T-helper 2 cell treated with Interferon-gamma antibody and Interleukin-4, amounts not matched to agents 5 μg/mL and 100 μg/mL, for 36 hours (primary cell): Measurements from ENCODE around the gene BRD3.

Experiments used
- DNase-seq: peaks from one replicate; pipeline ENCODE4 v3.0.0; 2021; ENCODE audit warnings: low spot score
- H3K27ac Mint-ChIP-seq: one replicate; pipeline ENCODE4 v1.8.0; 2021; ENCODE audit warnings: mild to moderate bottlenecking, mixed read lengths
- H3K27me3 Mint-ChIP-seq: one replicate; pipeline ENCODE4 v1.8.0; 2021; ENCODE audit warnings: low read depth, mixed read lengths
- H3K36me3 Mint-ChIP-seq: one replicate; pipeline ENCODE4 v1.8.0; 2021; ENCODE audit warnings: low read depth, mixed read lengths
- H3K4me1 Mint-ChIP-seq: one replicate; pipeline ENCODE4 v1.8.0; 2021; ENCODE audit warnings: low read depth, mixed read lengths
- H3K4me3 Mint-ChIP-seq: one replicate; pipeline ENCODE4 v1.8.0; 2022; ENCODE audit warnings: mild to moderate bottlenecking, moderate library complexity, mixed read lengths
- H3K9me3 Mint-ChIP-seq: one replicate; pipeline ENCODE4 v1.8.0; 2021; ENCODE audit warnings: mixed read lengths

The BRD3 gene

DNA sequence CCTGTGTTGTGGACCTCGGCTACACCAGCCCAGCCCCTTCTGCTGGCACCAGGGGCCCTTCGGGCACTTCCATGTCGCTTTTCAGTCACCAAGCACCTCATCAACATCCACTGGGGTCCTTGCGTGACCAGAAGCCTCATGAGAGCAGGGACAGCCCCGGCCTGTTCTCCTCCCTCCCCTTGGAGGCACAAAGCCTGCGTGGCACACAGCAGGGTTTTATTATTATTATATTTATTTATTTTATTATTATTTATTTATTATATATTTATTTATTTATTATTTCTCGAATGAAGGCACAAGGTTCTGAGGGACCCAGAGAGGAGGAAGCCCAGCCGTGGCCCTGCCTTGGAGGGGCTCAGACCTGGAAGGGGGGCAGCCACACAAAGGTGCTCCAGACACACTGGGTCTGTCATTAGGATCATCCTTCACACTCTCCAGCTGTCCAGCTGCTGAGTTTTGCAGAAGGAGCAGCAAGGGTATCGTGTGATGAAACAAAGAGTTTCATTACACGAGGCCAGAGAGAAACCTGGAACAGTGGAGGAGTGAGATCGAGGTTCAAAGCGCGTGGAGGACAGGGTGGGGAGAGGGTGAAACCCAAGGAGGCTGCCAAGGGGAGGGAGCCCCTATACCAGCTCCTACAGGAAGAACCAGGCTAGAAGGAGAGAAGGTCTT, 80.9 kb downstream of the BRD3 start:
- Mint-ChIP-seq H3K27me3 (peaks cover 19% of the 10 kb centered on the region), H3K36me3 (no peaks in the 10 kb centered on the region), H3K4me1 (peaks cover 1% of the 10 kb centered on the region), H3K27ac (no peak overlapping the region), H3K4me3 (no peak overlapping the region), H3K9me3 (no peaks in the 10 kb centered on the region)
- no peak for DNase-seq

GRCh38 chr9:133986061-133986460, 81.8 kb downstream of the BRD3 start:
- Mint-ChIP-seq H3K27ac (no peak overlapping the region), H3K9me3 (no peaks in the 10 kb centered on the region), H3K4me3 (no peak overlapping the region), H3K27me3 (peaks cover 18% of the 10 kb centered on the region), H3K36me3 (no peaks in the 10 kb centered on the region), H3K4me1 (peaks cover 1% of the 10 kb centered on the region)
- no peak for DNase-seq

- no peak overlapping the region for H3K4me3 Mint-ChIP-seq
Observed at GRCh38 chr9:133982971-133983720, 84.7 kb downstream of the BRD3 start.

DNA sequence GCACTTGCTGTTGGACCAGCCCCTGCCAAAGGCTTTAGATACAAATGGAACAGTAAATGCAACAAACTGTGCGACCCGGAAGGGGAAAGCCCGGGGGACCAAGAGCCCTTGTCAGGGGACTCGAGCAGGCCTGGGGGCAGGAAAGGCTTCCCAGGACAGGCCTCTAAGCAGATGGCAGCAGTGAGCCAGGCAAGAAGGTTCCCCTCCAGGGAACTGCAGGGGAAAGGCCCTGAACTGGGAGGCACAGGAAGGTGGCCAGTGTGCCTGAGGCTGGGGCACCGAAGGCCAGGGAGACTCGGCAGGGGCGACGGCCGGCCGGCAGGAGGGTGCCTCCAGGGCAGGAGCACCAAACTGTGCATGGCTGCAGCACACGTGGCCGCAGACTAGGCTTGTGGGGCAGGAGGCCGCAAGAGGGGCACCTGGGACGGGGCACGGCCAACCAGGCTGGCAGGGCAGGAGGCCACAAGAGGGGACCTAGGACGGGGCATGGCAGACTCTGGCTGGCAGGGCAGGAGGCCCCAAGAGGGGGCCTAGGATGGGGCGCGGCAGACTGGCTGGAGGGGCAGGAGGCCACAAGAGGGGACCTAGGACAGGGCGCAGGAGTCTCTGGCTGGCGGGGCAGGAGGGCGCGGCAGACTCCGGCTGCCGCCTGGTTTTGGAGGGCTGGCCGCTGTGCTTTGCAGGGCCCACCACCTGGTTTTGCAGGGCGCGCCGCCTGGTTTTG, 85.7 kb downstream of the BRD3 start:
- no peaks in the 10 kb centered on the region for H3K4me1 Mint-ChIP-seq
- H3K4me3 Mint-ChIP-seq, result no peak overlapping the region
- no peaks in the 10 kb centered on the region for H3K36me3 Mint-ChIP-seq
- no peaks in the 10 kb centered on the region for H3K27me3 Mint-ChIP-seq
- H3K27ac Mint-ChIP-seq, result no peak overlapping the region
- no peak for DNase-seq
- no peaks in the 10 kb centered on the region for H3K9me3 Mint-ChIP-seq

More at GRCh38 chr9:133982971-133983720, 84.7 kb downstream of the BRD3 start:
- no peaks in the 10 kb centered on the region for H3K36me3 Mint-ChIP-seq
- H3K9me3 Mint-ChIP-seq, result no peaks in the 10 kb centered on the region
- no peak overlapping the region for H3K27ac Mint-ChIP-seq
- no peak for DNase-seq
- no peaks in the 10 kb centered on the region for H3K4me1 Mint-ChIP-seq
- H3K27me3 Mint-ChIP-seq, result no peaks in the 10 kb centered on the region

DNA sequence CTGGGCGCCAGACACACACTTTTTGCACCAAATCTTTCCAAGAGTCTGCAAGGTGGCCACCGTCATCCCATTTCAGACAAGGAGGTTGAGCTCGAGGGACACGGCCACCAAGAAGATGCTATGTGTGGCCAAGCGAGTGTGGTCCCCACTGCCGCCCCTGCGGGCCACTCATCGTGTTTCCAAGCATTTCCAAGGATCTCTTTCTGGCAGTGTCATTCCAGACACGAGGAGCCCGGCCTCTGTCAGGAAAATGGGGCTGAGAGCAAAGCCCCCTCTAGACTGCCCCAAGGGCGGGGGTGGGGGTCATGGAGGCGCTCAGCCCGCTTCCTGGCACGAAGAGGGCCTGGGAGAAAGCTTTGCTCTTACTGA, 86.3 kb downstream of the BRD3 start:
- no peak for DNase-seq
- Mint-ChIP-seq H3K27me3 (no peaks in the 10 kb centered on the region), H3K4me1 (no peaks in the 10 kb centered on the region), H3K9me3 (no peaks in the 10 kb centered on the region), H3K27ac (no peak overlapping the region), H3K4me3 (no peak overlapping the region), H3K36me3 (no peaks in the 10 kb centered on the region)

GRCh38 chr9:133980864-133981588, 86.8 kb downstream of the BRD3 start:
- Mint-ChIP-seq H3K27ac (no peak overlapping the region), H3K9me3 (no peaks in the 10 kb centered on the region), H3K4me3 (no peak overlapping the region), H3K4me1 (no peaks in the 10 kb centered on the region), H3K36me3 (no peaks in the 10 kb centered on the region), H3K27me3 (no peaks in the 10 kb centered on the region)
- DNase-seq, result no peak
